ENCODE data around the gene CDH13.

CDH13 gene

DNA sequence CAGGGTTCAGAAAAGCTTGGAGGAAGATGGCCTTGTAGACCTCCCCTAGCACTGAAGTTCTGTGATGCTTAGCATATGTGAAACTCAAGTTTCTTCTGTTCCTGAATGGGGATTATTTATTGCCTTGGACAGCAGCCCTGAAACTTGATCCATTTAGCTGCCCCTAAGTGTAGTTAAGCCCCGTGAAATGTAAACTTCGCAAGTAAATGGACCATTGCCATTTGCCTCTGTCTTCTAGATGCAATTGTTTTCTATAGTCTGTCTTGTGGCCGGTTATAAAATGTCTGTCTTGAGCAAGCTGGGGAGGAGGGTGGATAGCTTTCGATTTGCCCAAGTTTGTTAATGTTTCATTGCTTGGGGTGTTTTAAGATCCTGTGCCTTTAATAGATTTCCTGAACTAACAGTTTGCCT, 261.8 kb downstream of the CDH13 start:
- TF ChIP-seq, protein P1, sequence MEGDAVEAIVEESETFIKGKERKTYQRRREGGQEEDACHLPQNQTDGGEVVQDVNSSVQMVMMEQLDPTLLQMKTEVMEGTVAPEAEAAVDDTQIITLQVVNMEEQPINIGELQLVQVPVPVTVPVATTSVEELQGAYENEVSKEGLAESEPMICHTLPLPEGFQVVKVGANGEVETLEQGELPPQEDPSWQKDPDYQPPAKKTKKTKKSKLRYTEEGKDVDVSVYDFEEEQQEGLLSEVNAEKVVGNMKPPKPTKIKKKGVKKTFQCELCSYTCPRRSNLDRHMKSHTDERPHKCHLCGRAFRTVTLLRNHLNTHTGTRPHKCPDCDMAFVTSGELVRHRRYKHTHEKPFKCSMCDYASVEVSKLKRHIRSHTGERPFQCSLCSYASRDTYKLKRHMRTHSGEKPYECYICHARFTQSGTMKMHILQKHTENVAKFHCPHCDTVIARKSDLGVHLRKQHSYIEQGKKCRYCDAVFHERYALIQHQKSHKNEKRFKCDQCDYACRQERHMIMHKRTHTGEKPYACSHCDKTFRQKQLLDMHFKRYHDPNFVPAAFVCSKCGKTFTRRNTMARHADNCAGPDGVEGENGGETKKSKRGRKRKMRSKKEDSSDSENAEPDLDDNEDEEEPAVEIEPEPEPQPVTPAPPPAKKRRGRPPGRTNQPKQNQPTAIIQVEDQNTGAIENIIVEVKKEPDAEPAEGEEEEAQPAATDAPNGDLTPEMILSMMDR (IDR thresholded peaks at IDR 0.05; ENCODE audit: control insufficient read depth, extremely low read depth, insufficient read depth) = no peak
- DNase-seq (ENCODE audit: low read depth) = no peak
- H3K4me3 ChIP-seq (ENCODE audit: low read depth, low read length) = no peak overlapping the region

DNA sequence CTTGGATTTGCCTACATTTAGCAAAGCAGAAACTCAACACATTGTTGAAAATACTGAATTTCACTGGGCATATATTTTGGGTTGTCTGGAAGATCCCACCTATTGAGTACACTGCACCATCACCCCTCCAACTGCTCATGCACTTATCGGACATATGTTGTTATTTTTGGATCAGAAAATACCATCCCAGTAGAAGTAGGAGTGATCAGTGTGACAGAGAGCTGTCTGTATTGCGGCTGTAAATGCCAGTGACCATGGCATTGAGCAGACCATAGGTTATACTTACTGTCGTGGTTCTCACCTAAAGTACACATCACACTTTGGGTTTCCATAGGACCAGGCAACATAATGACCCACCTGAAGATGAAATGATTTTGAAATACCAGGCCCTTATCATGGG, 264.7 kb downstream of the CDH13 start:
- H3K4me3 ChIP-seq (ENCODE audit: low read depth, low read length) = no peak overlapping the region
- TF ChIP-seq, protein P1 (IDR thresholded peaks at IDR 0.05; ENCODE audit: control insufficient read depth, extremely low read depth, insufficient read depth) = no peak

DNA sequence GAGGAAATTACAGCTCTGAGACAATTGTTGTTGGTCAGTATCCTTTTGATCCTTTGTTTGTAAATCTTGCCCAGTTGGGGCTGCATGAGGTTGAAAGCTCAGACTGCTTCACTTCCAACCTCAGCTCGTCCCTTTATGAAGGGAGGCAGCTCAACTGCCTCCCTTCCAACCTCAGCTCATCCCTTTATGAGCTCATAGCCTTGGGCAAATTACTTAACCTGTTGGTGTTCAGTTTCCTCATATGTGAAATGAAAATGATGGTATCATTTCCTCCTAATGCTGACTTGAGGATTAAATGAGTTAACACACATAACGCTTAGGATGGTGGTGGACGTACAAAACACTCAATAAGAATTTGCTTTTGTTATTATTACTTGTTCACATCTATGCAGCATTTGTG, 265.1 kb downstream of the CDH13 start:
- H3K4me3 ChIP-seq (ENCODE audit: low read depth, low read length) = no peak overlapping the region
- no peak for DNase-seq (ENCODE audit: low read depth)

More for the DNA sequence above, 264.7 kb downstream of the CDH13 start:
- no peak for DNase-seq (ENCODE audit: low read depth)

DNA sequence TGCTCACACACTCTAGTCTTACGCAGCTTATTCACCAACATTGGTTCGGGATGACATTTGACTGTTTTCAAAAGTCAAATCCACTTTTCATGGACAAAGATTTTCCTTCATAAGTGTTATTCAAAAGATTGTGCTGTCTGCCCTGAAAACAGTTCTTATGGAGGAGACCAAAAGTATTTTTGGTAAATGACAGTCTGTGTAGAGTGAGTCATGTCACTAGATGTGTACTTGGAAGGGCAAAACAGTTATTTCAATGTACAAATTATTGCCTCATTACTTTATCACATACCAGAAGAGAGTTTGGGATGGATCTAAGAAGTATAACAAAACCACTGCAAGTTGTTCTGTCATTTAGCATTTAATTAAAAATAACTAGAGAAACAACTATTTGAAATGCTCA, 265.6 kb downstream of the CDH13 start:
- TF ChIP-seq, protein P1 (IDR thresholded peaks at IDR 0.05; ENCODE audit: control insufficient read depth, extremely low read depth, insufficient read depth) = no peak
- no peak for DNase-seq (ENCODE audit: low read depth)
- H3K4me3 ChIP-seq (ENCODE audit: low read depth, low read length) = no peak overlapping the region

More for the DNA sequence above, 265.1 kb downstream of the CDH13 start:
- TF ChIP-seq, protein P1 (IDR thresholded peaks at IDR 0.05; ENCODE audit: control insufficient read depth, extremely low read depth, insufficient read depth) = no peak

DNA sequence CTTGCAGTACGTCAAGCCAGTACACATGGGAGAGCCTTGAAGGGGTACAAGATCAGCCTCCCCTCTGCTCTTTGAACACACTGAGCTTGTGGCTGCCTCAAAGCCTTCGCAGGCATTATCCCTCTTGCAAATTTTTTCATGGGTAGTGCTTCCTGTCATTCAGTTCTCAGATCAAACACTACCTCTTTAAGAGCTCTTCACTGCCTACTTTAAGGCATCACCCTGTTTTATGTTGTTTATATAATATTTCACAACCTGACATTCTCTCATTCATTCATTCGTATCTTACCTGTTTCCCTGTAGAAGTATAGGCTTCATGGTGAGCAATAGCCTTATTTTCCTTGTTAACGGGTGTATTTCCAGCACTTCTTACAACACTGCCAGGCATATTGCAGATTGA, 269.1 kb downstream of the CDH13 start:
- DNase-seq (ENCODE audit: low read depth) = peak; percentile 8
- TF ChIP-seq, protein P1 (IDR thresholded peaks at IDR 0.05; ENCODE audit: control insufficient read depth, extremely low read depth, insufficient read depth) = no peak
- H3K4me3 ChIP-seq (ENCODE audit: low read depth, low read length) = no peak overlapping the region

DNA sequence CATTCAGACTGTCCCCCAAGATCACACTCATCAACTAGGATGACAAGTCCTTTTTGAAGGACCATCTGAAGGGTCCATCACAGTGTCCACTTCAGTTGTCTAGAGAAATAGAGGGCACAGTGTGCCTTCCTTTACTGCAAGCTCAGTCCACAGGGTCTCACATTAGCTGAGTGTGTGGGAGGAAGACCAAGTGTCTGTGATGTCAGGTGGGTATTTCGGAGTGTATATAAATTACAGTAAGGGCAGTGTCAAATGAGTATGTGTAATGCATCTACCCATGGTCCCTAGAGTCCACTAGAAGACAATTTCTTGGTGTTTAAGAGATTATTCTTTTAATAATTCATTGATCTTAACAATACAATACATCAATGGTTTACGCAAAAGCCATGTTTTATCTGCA, 272.2 kb downstream of the CDH13 start:
- no peak overlapping the region for H3K4me3 ChIP-seq (ENCODE audit: low read depth, low read length)
- TF ChIP-seq, protein P1 (IDR thresholded peaks at IDR 0.05; ENCODE audit: control insufficient read depth, extremely low read depth, insufficient read depth) = no peak
- no peak for DNase-seq (ENCODE audit: low read depth)

DNA sequence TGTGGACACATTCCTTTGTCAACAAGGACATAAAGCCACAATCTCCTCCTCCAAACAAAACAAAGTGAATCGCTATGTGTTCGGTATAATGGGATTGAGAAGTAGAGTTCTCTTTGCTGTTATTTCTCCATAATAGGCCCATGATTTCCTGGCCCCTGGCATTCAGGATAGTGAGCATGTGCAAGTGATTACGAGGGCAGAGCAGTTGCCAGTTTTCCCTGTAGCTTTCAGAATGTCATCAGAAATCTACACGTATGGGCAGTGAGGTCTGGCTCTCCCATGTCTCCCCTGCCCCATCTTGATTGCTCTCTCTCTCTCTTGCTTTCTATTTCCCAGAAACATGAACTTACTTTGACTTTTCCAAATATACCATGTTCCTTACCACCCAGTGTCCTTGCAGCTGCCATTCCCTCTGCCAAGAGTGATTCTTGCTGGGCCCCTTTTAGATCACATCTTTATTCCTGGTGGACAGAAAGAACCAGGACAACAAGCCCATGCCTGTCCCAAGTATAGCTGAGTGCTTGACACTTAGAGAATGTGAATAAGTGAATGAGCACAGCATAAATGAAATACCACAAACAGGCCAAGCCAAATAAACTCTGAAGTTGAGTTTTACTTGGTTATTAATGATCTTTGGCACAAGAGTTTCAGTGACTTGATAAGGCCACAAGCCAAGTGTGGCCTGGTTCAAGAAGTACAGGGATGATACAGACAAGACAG, 273.1 kb downstream of the CDH13 start:
- no peak for DNase-seq (ENCODE audit: low read depth)

More for the DNA sequence above, 273.1 kb downstream of the CDH13 start:
- H3K4me3 ChIP-seq (ENCODE audit: low read depth, low read length) = no peak overlapping the region
- TF ChIP-seq, protein P1 (IDR thresholded peaks at IDR 0.05; ENCODE audit: control insufficient read depth, extremely low read depth, insufficient read depth) = no peak

Measured in LNCaP clone FGC (cell line).